ENCODE data around the gene GSN. TPM values are rescaled to one million over a fixed set of nuclear protein-coding genes. Genes with fewer than 3 reads are reported as not detected.

Gene GSN
- total and polyA plus RNA-seq, 2 of the 8 experiments (the other 6 are each of a cell fraction or from before 2014, with no cell fraction given) = 52.3 to 94.5 TPM

DNA sequence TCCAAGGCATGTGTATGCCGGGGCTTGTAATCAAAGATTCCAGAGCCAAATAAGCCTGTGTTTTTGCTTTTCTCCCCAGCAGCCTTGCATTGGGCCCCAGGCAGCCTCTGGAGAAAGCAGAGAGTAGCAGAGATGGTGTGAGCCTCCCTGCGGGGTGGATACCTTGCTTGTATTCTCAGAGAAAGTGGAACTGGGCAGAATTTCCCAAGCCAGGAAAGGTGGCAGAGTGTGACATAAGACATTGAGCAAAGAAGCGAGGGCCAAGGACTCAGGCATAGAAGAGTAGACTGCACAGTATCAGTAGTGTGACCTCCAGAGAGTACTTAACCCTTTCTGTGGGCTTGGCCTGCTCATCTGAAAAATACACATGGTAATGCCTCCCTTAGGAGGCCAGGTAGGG lies 1.6 kb upstream of the GSN start:
- H2AK5ac ChIP-seq (ENCODE audit: low read depth, low read length) = no peak overlapping the region
- no peak for DNase-seq (ENCODE audit: low read depth in 1 of 2, low spot score in 2 of 2)
- CTCF ChIA-PET (ENCODE audit: partially characterized antibody) = interaction anchor here (1.3 to 2.2 kb wide), 2 partner anchors 12 to 44 kb away, joined by 4 to 10 read pairs; no protein-coding TSS in a partner anchor
- no peak overlapping the region for H3K27ac ChIP-seq (ENCODE audit: low read depth, low read length)
- H2BK20ac ChIP-seq (ENCODE audit: low read length) = no peak overlapping the region
- H3K56ac ChIP-seq (replicated peaks; ENCODE audit: insufficient read length, low read depth, low read length) = no peak overlapping the region
- no peak overlapping the region for H3K4me2 ChIP-seq (ENCODE audit: insufficient read depth in 1 of 2, low read depth in 2 of 2, low read length in 2 of 2)
- H3K9me3 ChIP-seq (ENCODE audit: insufficient read depth in 2 of 2, low read depth in 1 of 2, low read length in 1 of 2) = no peaks in the 10 kb centered on the region
- no peak overlapping the region for H2AFZ ChIP-seq (ENCODE audit: low read length)
- H3K18ac ChIP-seq (ENCODE audit: extremely low read depth, low read length) = no peak overlapping the region
- no peak overlapping the region for H2BK5ac ChIP-seq (ENCODE audit: low read depth, low read length)
- no peak overlapping the region for H2BK120ac ChIP-seq (replicated peaks; ENCODE audit: low read depth, low read length)
- H4K91ac ChIP-seq (replicated peaks; ENCODE audit: insufficient read length, low read length) = no peak overlapping the region
- H3K79me2 ChIP-seq (ENCODE audit: control insufficient read depth in 1 of 2, insufficient read depth in 2 of 2, low read length in 2 of 2) = peaks cover 0 to 5% of the 10 kb centered on the region in 2 experiments; a peak in 1 of 4 replicates
- H2BK12ac ChIP-seq (ENCODE audit: low read depth, low read length) = no peak overlapping the region
- no peak overlapping the region for H2BK15ac ChIP-seq (ENCODE audit: low read length)
- H3K14ac ChIP-seq (ENCODE audit: insufficient read length) = no peak overlapping the region
- peaks cover 16% of the 10 kb centered on the region for H3K23me2 ChIP-seq (ENCODE audit: low read depth, low read length)
- POLR2A ChIA-PET (ENCODE audit: partially characterized antibody) = no interaction called here
- H3K36me3 ChIP-seq (ENCODE audit: control insufficient read depth in 2 of 4, insufficient read depth in 4 of 4, low read length in 3 of 4) = no peaks in the 10 kb centered on the region
- no peak overlapping the region for H4K8ac ChIP-seq (ENCODE audit: extremely low read depth, insufficient read depth, low read length)
- no peak overlapping the region for H4K5ac ChIP-seq (ENCODE audit: insufficient read length, low read depth, low read length)
- H3K4me3 ChIP-seq (ENCODE audit: extremely low read depth in 1 of 4, insufficient read depth in 2 of 4, low read depth in 3 of 4, low read length in 4 of 4) = no peak overlapping the region
- no peaks in the 10 kb centered on the region for H3K79me1 ChIP-seq (ENCODE audit: low read depth, low read length)
- FAIRE-seq = no peak
- WGBS, 2 experiments (ENCODE audit: extremely low coverage in 1 of 2, insufficient coverage in 1 of 2, insufficient read length in 1 of 2, insufficient replicate concordance in 2 of 2, low coverage in 1 of 2, low lambda C conversion rate in 2 of 2, missing lambda C conversion rate in 1 of 2) = 88% methylated on average over 3 of the region's 3 CpGs; no CpG with 5 or more reads in 1 of the 2 experiments
- no peaks in the 10 kb centered on the region for H4K20me1 ChIP-seq (replicated peaks in 1 of 2; ENCODE audit: control insufficient read depth in 1 of 2, insufficient read depth in 2 of 2, low read length in 2 of 2)
- no peak overlapping the region for H3K23ac ChIP-seq (ENCODE audit: insufficient read length)
- H3K9ac ChIP-seq (replicated peaks in 1 of 4; ENCODE audit: extremely low read depth in 1 of 4, low read depth in 3 of 4, low read length in 3 of 4) = no peak overlapping the region
- H3K27me3 ChIP-seq (replicated peaks in 1 of 4; ENCODE audit: control insufficient read depth in 3 of 4, extremely low read depth in 1 of 4, insufficient read depth in 3 of 4, low read length in 3 of 4) = peaks cover 0 to 30% (median 22%) of the 10 kb centered on the region in 4 experiments; a peak in 6 of 7 replicates
- H3K4ac ChIP-seq (replicated peaks; ENCODE audit: insufficient read length, low read depth, low read length) = no peak overlapping the region
- peaks cover 0 to 25% (median 11%) of the 10 kb centered on the region in 4 experiments; a peak in 6 of 7 replicates for H3K4me1 ChIP-seq (replicated peaks in 1 of 4; ENCODE audit: control insufficient read depth in 3 of 4, insufficient read depth in 4 of 4, low read length in 3 of 4)
- no peak for TF ChIP-seq TCF12 (IDR thresholded peaks at IDR 0.05; ENCODE audit: low read depth, low read length)

Data from H1 (cell line).